Subcutaneous abdominal adipose tissue (tissue), 5 donors: Measurements from ENCODE around the gene APLNR.

ENCODE experiments used
- H3K27ac ChIP-seq: one replicate; pipeline ENCODE4 v1.7.0; 2013; ENCODE audit warnings: low read depth, mild to moderate bottlenecking, inconsistent platforms, low read length, moderate library complexity
- H3K27me3 ChIP-seq, 5 donors: one replicate each; pipeline ENCODE4 v1.7.0; 2013; ENCODE audit warnings: low read length in 5 of 5, inconsistent platforms in 1 of 5; ENCODE audit not compliant: control insufficient read depth in 5 of 5, insufficient read depth in 4 of 5
- H3K36me3 ChIP-seq, 5 donors: one replicate each; pipeline ENCODE4 v1.7.0; 2013; ENCODE audit warnings: low read length in 5 of 5; ENCODE audit not compliant: control insufficient read depth in 5 of 5, insufficient read depth in 5 of 5
- H3K4me1 ChIP-seq, 5 donors: one replicate each; pipeline ENCODE4 v1.7.0; 2013; ENCODE audit warnings: low read length in 5 of 5, mild to moderate bottlenecking in 3 of 5, moderate library complexity in 1 of 5; ENCODE audit not compliant: control insufficient read depth in 5 of 5, insufficient read depth in 5 of 5
- H3K4me3 ChIP-seq, 5 donors: one replicate each; pipeline ENCODE4 v1.7.0; 2013; ENCODE audit warnings: low read length in 5 of 5, low read depth in 1 of 5
- H3K9ac ChIP-seq, 5 donors: one replicate each; pipeline ENCODE4 v1.7.0; 2013; ENCODE audit warnings: low read length in 5 of 5, mild to moderate bottlenecking in 4 of 5, moderate library complexity in 3 of 5
- H3K9me3 ChIP-seq, 5 donors: one replicate each; pipeline ENCODE4 v1.7.0; 2013; ENCODE audit warnings: low read length in 5 of 5; ENCODE audit not compliant: control insufficient read depth in 5 of 5
- donor health status: healthy.
- donor health status: healthy.
- donor health status: healthy.
- donor health status: healthy.
- donor health status: healthy.

APLNR gene

GRCh38 chr11:57235761-57236703 is 1.0 kb downstream of the APLNR start:
- H3K4me1 ChIP-seq = peaks cover 2 to 45% (median 7%) of the 10 kb centered on the region in 5 donors
- peak overlapping the region in 4 of 5 donors; percentile 49 to 77 (median 69) for H3K4me3 ChIP-seq
- H3K9me3 ChIP-seq = no peaks in the 10 kb centered on the region
- H3K27ac ChIP-seq = peak overlapping the region; percentile 30
- no peaks in the 10 kb centered on the region for H3K36me3 ChIP-seq
- H3K9ac ChIP-seq = peak overlapping the region in 1 of 5 donors; percentile 76
- peaks cover 5 to 27% (median 19%) of the 10 kb centered on the region in 5 donors for H3K27me3 ChIP-seq

- peak overlapping the region in 1 of 5 donors; percentile 12 for H3K9ac ChIP-seq
- no peaks in the 10 kb centered on the region for H3K36me3 ChIP-seq
- peak overlapping the region in 3 of 5 donors; percentile 67 to 77 (median 71) for H3K4me3 ChIP-seq
- H3K27ac ChIP-seq = no peak overlapping the region
- no peaks in the 10 kb centered on the region for H3K9me3 ChIP-seq
- peaks cover 5 to 30% (median 19%) of the 10 kb centered on the region in 5 donors for H3K27me3 ChIP-seq
- peaks cover 5 to 52% (median 15%) of the 10 kb centered on the region in 5 donors for H3K4me1 ChIP-seq
These were observed 3.3 kb downstream of the APLNR start for GRCh38 chr11:57233702-57234101.

GRCh38 chr11:57231539-57232253 is 5.4 kb downstream of the APLNR start:
- peak overlapping the region; percentile 5 for H3K27ac ChIP-seq
- H3K27me3 ChIP-seq = peaks cover 8 to 23% (median 18%) of the 10 kb centered on the region in 5 donors
- H3K4me1 ChIP-seq = peaks cover 5 to 46% (median 15%) of the 10 kb centered on the region in 5 donors
- H3K9me3 ChIP-seq = no peaks in the 10 kb centered on the region
- no peaks in the 10 kb centered on the region for H3K36me3 ChIP-seq
- no peak overlapping the region for H3K9ac ChIP-seq
- no peak overlapping the region for H3K4me3 ChIP-seq

GRCh38 chr11:57230791-57231538 is 6.1 kb downstream of the APLNR start:
- Histone ChIP-seq H3K9ac (peak overlapping the region in 1 of 5 donors; percentile 25), H3K4me3 (peak overlapping the region in 1 of 5 donors; percentile 4), H3K27ac (peak overlapping the region; percentile 34), H3K36me3 (no peaks in the 10 kb centered on the region), H3K27me3 (peaks cover 5 to 16% (median 13%) of the 10 kb centered on the region in 5 donors), H3K9me3 (no peaks in the 10 kb centered on the region), H3K4me1 (peaks cover 5 to 40% (median 15%) of the 10 kb centered on the region in 5 donors)

GRCh38 chr11:57230316-57230715 is 6.7 kb downstream of the APLNR start:
- H3K4me1 ChIP-seq = peaks cover 5 to 35% (median 15%) of the 10 kb centered on the region in 5 donors
- H3K27ac ChIP-seq = no peak overlapping the region
- no peaks in the 10 kb centered on the region for H3K36me3 ChIP-seq
- H3K4me3 ChIP-seq = no peak overlapping the region
- no peak overlapping the region for H3K9ac ChIP-seq
- H3K9me3 ChIP-seq = no peaks in the 10 kb centered on the region
- H3K27me3 ChIP-seq = peaks cover 0 to 12% (median 8%) of the 10 kb centered on the region in 5 donors

- Histone ChIP-seq H3K4me3 (no peak overlapping the region), H3K27ac (no peak overlapping the region), H3K27me3 (peaks cover 0 to 10% (median 4%) of the 10 kb centered on the region in 5 donors), H3K9me3 (no peaks in the 10 kb centered on the region), H3K36me3 (no peaks in the 10 kb centered on the region), H3K4me1 (peaks cover 5 to 33% (median 15%) of the 10 kb centered on the region in 5 donors), H3K9ac (no peak overlapping the region)
These were observed 8.4 kb downstream of the APLNR start for GRCh38 chr11:57228600-57228999.

GRCh38 chr11:57224537-57224936 is 12.5 kb downstream of the APLNR start:
- no peak overlapping the region for H3K27ac ChIP-seq
- no peaks in the 10 kb centered on the region for H3K36me3 ChIP-seq
- H3K9me3 ChIP-seq = no peaks in the 10 kb centered on the region
- H3K27me3 ChIP-seq = peaks cover 0 to 3% (median 0%) of the 10 kb centered on the region in 5 donors
- peaks cover 0 to 29% (median 5%) of the 10 kb centered on the region in 5 donors for H3K4me1 ChIP-seq
- H3K9ac ChIP-seq = no peak overlapping the region
- no peak overlapping the region for H3K4me3 ChIP-seq

GRCh38 chr11:57224128-57224527 is 12.9 kb downstream of the APLNR start:
- H3K4me3 ChIP-seq = no peak overlapping the region
- H3K9ac ChIP-seq = no peak overlapping the region
- H3K27me3 ChIP-seq = peaks cover 0 to 3% (median 0%) of the 10 kb centered on the region in 5 donors
- no peak overlapping the region for H3K27ac ChIP-seq
- H3K36me3 ChIP-seq = no peaks in the 10 kb centered on the region
- H3K9me3 ChIP-seq = no peaks in the 10 kb centered on the region
- peaks cover 3 to 33% (median 9%) of the 10 kb centered on the region in 5 donors for H3K4me1 ChIP-seq

GRCh38 chr11:57223601-57224000 is 13.4 kb downstream of the APLNR start:
- H3K27ac ChIP-seq = no peak overlapping the region
- H3K9ac ChIP-seq = no peak overlapping the region
- no peak overlapping the region for H3K4me3 ChIP-seq
- peaks cover 0 to 3% (median 0%) of the 10 kb centered on the region in 5 donors for H3K27me3 ChIP-seq
- H3K9me3 ChIP-seq = no peaks in the 10 kb centered on the region
- peaks cover 3 to 39% (median 14%) of the 10 kb centered on the region in 5 donors for H3K4me1 ChIP-seq
- no peaks in the 10 kb centered on the region for H3K36me3 ChIP-seq
